ENCODE measurements around the gene PIN1. TPM values are rescaled to one million over a fixed set of nuclear protein-coding genes. Genes with fewer than 3 reads are reported as not detected.
"Not testable (repeated sequence)": the region's sequence is repeated elsewhere in the genome, so short reads cannot be mapped to it uniquely, and the experiment has no call there.

PIN1 gene
- 100 to 1,000 TPM in 1 of 2 donors, 10 to 100 TPM in 1; 75.7 to 100 TPM for total RNA-seq

DNA sequence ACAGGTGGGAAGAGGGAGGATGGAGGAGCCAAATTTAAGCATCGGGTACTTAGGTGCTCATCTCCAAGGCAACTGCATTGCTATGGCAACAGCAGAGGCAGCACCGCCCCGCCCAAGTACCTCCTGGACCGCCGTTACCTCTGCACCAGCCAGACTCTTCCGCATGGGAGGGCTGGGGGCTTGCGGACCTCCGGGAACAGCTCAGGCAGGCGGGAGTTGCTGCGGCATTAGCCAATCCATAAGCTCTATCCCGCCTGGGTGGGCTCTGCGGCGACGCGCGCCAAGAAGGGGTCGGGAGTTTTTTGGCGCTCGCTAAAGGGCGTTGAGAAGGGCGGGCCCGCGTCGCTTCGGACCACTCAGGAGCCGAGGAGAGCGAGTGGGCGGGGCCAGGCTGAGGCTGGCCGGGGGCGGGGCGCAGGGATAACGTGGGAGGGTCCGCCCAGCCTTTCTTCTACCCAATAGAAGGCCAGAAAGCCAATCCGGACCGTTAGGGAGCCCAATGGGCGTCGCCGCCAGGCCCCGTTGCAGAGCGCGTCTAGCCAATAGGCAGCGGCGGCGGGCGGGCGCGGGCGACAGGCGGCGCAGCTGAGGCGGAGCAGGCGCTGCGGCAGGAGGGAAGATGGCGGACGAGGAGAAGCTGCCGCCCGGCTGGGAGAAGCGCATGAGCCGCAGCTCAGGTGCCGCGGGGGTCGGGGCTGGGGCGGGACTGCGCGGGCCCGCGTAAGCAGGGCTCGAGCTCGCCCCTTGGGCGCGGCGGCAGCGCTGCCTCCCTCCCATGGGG, at the start of gene PIN1:
TSS of gene PIN1 (plus strand) at position 593 of the 781 bp plus-strand sequence. CDS start at position 620, 27 bp downstream.
- Mint-ChIP-seq H3K27ac (peak within 1 kb of the TSS; percentile 80 to 93), H3K36me3 (peaks cover 0 to 8% of the 10 kb centered on the region in 2 donors), H3K9me3 (no peaks in the 10 kb centered on the region)
- ATAC-seq (peak; percentile 98), DNase-seq (ENCODE audit: low spot score in 2 of 2) (peak; percentile 99)

DNA sequence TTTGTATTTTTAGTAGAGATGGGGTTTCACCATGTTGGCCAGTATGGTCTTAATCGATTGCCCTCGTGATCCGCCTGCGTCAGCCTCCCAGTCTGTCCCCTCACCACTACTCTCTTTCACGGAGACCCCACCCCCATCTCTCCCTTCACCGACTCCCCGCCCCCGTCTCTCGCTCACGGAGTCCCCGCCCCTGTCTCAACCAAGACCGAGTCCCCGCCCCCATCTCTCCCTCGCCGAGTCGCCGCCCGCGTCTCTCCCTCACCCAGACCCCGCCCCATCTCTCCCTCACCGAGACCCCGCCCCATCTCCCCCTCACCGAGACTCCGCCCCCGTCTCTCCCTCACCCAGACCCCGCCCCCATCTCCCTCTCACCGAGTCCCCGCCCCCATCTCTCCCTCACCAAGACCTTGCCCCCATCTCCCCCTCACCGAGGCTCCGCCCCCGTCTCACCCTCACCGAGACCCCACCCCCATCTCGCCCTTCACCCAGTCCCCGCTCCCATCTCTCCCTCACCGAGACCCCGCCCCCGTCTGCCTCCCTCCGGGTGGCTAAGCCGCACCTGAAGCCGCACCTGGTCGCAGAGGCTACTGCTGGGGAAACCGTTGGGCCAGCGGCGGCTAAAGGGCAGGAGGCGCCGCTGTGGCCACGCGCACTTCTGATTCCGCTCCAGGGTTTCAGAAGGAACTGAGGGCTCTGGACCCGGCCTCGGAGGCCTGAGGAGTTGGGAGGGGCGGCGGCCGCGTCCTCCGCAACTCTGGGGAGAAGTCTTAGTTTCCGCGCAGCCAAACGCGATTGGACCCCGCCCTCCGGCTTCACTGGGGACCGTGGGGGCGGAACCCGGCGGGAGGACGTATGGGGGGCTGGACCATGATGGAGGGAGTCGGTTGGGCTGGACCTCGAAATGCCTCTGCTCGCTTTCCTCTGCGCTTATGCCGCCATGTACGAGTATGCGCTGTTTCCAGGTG, 49.5 kb upstream of the PIN1 start:
- peak overlapping the region; percentile 96 to 97 for H3K27ac Mint-ChIP-seq
- ATAC-seq (peak; percentile 82 to 85), DNase-seq (ENCODE audit: low spot score in 2 of 2) (peak; percentile 93 to 95)
- H3K9me3 Mint-ChIP-seq = peaks cover 0 to 6% of the 10 kb centered on the region in 2 donors
- peaks cover 0 to 8% of the 10 kb centered on the region in 2 donors for H3K36me3 Mint-ChIP-seq

DNA sequence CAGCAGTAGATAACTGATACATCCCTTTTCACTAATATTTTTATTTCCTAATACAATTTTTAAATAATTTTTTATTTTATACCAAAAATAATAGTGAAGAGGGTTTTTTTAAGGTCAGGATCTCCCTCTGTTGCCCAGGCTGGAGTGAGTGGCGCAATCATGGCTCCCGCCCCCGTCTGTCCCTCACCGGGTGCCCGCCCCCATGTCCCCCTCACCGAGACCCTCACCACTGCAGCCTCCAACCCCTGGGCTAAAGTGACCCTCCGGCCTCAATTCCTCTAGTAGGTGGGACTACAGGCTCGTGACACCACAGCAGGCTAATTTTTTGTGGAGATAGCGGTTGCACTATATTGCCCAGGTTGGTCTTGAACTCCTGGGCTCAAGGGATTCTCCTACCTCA, 48.8 kb upstream of the PIN1 start:
- no peak for ATAC-seq
- peak overlapping the region in 1 of 2 donors; percentile 96 for H3K27ac Mint-ChIP-seq
- H3K9me3 Mint-ChIP-seq = peaks cover 0 to 6% of the 10 kb centered on the region in 2 donors
- peaks cover 0 to 5% of the 10 kb centered on the region in 2 donors for H3K36me3 Mint-ChIP-seq
- DNase-seq (ENCODE audit: low spot score in 2 of 2) = no peak

DNA sequence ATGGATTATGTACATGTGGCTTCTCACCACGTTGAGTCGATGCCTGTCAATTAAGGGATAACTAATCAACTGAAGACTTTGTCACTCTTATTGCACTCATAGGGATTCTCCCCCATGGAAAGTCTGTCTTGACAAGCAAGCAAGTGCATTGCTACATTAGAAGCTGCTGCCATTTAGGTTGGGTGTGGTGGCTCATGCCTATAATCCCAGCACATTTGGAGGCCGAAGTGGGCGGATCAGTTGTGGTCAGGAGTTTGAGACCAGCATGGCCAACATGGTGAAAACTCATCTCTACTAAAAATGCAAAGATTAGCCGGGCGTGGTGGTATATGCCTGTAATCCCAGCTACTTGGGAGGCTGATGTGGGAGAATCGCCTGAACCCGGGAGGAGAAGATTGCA, 48.3 kb upstream of the PIN1 start:
- Mint-ChIP-seq H3K27ac (peak overlapping the region in 1 of 2 donors; percentile 96), H3K9me3 (peaks cover 0 to 6% of the 10 kb centered on the region in 2 donors), H3K36me3 (peaks cover 0 to 5% of the 10 kb centered on the region in 2 donors)
- ATAC-seq (no peak), DNase-seq (ENCODE audit: low spot score in 2 of 2) (no peak)

DNA sequence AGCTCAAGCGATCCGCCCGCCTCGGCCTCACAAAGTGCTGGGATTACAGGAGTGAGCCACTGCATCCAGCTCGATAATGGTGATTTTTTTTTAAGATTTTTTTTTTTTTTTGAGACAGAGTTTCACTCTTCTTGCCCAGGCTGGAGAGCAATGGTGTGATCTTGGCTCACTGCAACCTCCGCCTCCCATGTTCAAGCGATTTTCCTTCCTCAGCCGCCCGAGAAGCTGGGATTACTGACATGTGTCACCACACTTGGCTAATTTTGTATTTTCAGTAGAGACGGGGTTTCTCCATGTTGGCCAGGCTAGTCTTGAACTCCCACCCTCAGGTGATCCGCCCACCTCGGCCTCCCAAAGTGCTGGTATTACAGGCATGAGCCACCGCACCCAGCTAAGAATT, 46.5 kb upstream of the PIN1 start:
- ATAC-seq; H3K27ac Mint-ChIP-seq; H3K9me3 Mint-ChIP-seq; DNase-seq (ENCODE audit: low spot score in 2 of 2): not testable (repeated sequence)
- peaks cover 0 to 11% of the 10 kb centered on the region in 2 donors for H3K36me3 Mint-ChIP-seq

DNA sequence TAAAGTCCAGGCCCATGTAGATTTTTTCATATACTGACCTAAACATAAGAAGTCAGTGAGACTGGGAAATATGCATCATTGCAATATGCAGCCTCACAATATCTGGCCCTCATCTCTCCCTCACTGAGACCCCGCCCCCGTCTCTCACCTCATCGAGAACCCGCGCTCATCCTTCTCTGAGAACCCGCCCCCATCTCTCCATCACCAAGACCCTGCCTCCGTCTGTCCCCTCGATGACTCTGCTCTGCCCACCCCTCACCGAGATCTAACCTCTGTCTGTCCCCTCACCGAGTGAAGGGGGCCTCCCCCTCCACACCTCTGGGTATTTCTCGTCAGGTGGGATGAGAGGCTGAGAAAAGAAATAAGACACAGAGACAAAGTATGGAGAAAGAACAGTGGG, 46.1 kb upstream of the PIN1 start:
- peaks cover 0 to 14% of the 10 kb centered on the region in 2 donors for H3K36me3 Mint-ChIP-seq

DNA sequence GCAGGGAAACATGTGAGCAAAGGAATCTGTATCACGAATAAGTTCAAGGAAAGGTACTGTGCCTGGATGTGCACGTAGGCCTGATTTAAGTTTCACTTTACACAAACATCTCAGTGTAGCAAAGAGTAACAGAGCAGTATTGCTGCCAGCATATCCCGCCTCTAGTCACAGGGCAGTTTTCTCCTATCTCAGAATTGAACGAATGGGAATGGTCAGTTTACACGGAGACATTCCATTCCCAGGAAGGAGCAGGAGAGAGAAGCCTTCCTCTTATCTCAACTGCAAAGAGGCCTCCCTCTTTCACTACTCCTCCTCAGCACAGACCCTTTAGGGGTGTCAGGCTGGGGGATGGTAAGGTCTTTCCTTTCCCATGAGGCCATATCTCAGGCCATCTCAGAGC, 45.5 kb upstream of the PIN1 start:
- ATAC-seq; DNase-seq (ENCODE audit: low spot score in 2 of 2); H3K9me3 Mint-ChIP-seq; H3K27ac Mint-ChIP-seq: not testable (repeated sequence)
- peaks cover 0 to 14% of the 10 kb centered on the region in 2 donors for H3K36me3 Mint-ChIP-seq

More for the DNA sequence above, 46.1 kb upstream of the PIN1 start:
- DNase-seq (ENCODE audit: low spot score in 2 of 2) (no peak), ATAC-seq (no peak)
- H3K9me3 Mint-ChIP-seq = peaks cover 0 to 7% of the 10 kb centered on the region in 2 donors
- no peak overlapping the region for H3K27ac Mint-ChIP-seq

DNA sequence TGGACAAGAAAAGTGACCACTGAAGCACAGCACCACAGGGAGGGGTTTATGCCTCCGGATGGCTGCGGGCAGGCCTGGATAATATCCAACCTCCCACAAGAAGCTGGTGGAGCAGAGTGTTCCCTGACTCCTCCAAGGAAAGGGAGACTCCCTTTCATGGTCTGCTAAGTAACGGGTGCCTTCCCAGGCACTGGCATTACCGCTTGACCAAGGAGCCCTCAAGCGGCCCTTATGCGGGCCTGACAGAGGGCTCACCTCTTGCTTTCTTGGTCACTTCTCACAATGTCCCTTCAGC, 44.1 kb upstream of the PIN1 start:
- not testable (repeated sequence) for H3K9me3 Mint-ChIP-seq; H3K36me3 Mint-ChIP-seq; ATAC-seq; DNase-seq (ENCODE audit: low spot score in 2 of 2)
- peak overlapping the region; percentile 88 to 89 for H3K27ac Mint-ChIP-seq

DNA sequence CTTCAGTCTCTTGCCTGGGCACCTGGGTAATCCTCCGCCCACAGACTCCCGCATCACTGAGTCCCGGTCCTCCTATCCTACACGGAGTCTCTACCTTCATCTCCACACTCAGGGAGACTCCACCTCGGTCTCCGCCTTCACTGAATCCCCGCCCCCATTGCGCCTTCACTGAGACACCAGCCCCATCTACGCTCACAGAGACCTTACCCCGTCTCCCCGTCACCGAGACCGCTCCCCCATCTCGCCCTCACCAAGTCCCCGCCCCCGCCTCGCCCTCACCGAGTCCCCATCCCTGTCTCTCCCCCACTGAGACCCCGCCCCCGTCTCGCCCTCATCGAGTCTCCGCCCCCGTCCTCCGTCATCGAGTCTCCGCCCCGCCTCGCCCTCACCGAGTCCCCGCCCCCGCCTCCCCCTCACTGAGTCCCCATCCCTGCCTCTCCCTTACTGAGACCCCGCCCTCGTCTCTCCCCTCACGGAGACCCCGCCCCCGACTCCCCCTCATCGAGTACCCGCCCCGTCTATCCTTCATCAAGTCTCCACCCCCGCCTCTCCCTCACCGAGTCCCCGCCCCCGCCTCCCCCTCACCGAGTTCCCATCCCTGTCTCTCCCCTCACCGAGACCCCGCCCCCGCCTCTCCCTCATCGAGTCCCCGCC, 43.4 kb upstream of the PIN1 start:
- DNase-seq (ENCODE audit: low spot score in 2 of 2) (peak; percentile 86 to 87), ATAC-seq (peak; percentile 73 to 80)
- peaks cover 0 to 7% of the 10 kb centered on the region in 2 donors for H3K9me3 Mint-ChIP-seq
- peaks cover 0 to 9% of the 10 kb centered on the region in 2 donors for H3K36me3 Mint-ChIP-seq
- peak overlapping the region; percentile 88 to 89 for H3K27ac Mint-ChIP-seq

DNA sequence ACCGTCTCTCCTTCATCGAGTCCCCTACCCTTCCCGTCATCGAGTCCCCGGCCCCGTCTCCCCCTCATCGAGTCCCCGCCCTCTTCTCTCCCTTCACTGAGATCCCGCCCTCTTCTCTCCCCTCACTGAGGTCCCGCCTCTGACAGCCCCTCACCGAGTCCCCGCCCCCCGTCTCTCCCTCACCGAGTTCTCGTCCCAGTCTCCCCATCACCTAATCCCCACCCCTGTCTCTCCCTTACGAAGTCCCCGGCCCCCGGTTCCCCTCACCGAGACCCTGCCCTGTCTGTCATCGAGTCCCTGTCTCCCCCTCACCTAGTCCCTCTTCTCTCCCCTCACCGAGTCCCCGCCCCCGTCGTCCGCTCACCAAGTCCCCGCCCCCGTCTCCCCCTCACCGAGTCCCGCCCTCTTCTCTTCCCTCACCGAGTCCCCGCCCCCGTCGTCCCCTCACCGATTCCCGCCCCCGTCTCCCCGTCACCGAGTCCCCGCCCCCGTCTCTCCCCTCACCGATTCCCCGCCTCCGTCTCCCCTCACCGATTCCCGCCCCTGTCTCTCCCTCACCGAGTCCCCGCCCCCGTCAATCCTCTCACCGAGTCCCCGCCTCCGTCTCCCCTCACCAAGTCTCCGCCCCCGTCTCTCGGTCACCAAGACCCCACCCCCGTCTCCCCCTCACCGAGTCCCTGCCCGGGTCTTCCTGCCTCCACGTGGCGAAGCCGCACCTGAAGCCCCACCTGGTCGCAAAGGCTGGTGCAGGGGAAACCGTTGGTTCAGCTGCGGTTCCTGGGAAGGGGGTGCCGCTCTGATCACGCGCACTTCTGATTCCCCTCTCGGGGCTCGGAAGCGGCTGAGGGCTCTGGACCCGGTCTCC, 42.7 kb upstream of the PIN1 start:
- ATAC-seq (peak; percentile 57 to 70), DNase-seq (ENCODE audit: low spot score in 2 of 2) (peak; percentile 85)
- H3K27ac Mint-ChIP-seq = peak overlapping the region; percentile 83 to 89
- H3K36me3 Mint-ChIP-seq = peaks cover 0 to 9% of the 10 kb centered on the region in 2 donors
- H3K9me3 Mint-ChIP-seq = peaks cover 0 to 7% of the 10 kb centered on the region in 2 donors

DNA sequence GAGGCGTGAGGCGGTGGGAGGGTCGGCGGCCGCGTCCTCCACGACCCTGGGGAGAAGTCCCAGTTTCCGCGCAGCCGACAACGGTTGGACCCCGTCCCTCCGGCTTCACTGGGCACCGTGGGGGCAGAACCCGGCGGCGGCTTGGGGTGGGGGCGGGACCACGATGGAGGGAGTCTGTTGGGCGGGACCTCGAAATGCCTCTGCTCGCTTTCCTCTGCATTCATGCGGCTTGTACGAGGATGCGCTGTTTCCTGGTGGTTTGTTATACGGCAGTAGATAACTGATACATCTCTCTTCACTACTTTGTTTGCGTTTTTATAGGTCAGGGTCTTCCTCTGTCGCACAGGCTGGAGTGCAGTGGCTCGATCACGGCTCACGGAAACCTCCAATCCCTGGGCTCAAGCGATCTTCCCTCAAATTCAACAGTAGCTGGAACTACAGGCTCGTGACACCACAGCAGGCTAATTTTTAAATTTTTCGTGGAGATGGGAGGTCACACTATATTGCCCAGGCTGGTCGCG, 42.0 kb upstream of the PIN1 start:
- Mint-ChIP-seq H3K9me3 (peaks cover 0 to 7% of the 10 kb centered on the region in 2 donors), H3K36me3 (peaks cover 0 to 9% of the 10 kb centered on the region in 2 donors), H3K27ac (peak overlapping the region; percentile 7 to 89)
- no peak for DNase-seq (ENCODE audit: low spot score in 2 of 2)
- peak; percentile 10 to 31 for ATAC-seq

DNA sequence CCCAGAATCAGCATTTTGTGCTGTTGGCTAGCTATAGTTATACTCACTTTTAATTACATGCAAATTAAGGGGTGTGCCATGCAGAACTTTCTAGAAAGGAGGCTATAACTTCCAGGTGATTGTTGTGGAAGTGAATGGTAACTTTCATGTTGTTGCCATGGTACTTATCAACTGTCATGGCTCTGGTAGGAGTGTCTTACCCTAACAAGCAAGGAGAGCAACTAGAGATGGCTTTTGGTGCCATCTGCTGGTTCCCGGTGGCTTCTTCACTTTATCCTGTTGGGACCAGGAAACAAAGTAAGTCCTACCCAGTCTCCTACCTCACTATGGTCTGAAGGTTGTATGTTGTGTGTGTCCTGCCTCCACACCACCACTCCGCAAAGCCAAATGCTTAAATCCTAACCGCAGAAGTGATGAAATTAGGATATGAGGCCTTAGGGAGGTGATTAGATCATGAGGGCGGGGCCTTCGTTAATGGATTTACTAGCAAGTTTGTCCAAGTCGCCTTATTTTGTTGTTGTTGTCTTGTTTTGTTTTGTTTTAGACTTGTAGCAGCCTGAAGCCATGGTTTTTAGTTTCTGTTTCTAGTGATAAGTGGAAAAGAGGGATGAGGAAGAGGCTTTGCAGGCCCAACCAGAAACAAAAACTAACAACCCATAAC, 38.9 kb upstream of the PIN1 start:
- peak overlapping the region; percentile 81 to 87 for H3K27ac Mint-ChIP-seq
- DNase-seq (ENCODE audit: low spot score in 2 of 2) (peak; percentile 74 to 83), ATAC-seq (peak; percentile 36 to 60)
- peaks cover 0 to 9% of the 10 kb centered on the region in 2 donors for H3K36me3 Mint-ChIP-seq
- peaks cover 0 to 7% of the 10 kb centered on the region in 2 donors for H3K9me3 Mint-ChIP-seq

DNA sequence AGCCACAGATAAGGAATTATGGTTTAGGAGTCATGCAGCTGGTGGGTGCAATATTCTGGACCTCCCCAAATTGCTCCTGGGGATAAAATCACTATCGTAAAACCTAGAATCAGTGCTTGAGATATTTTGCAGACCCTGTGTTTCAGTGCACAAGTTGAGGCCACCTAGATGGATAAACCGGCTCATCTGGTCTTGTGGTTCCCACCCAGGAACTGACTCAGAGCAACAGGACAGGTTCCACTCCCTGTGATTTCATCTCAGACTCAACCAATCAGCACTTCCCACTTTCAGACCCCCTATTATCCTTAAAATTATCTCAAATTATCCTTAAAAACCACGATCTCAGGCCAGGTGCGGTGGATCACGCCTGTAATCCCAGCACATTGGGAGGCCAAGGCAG, 37.2 kb upstream of the PIN1 start:
- Mint-ChIP-seq H3K9me3 (peaks cover 0 to 7% of the 10 kb centered on the region in 2 donors), H3K27ac (no peak overlapping the region), H3K36me3 (peaks cover 0 to 9% of the 10 kb centered on the region in 2 donors)
- no peak for DNase-seq (ENCODE audit: low spot score in 2 of 2)
- ATAC-seq = no peak

DNA sequence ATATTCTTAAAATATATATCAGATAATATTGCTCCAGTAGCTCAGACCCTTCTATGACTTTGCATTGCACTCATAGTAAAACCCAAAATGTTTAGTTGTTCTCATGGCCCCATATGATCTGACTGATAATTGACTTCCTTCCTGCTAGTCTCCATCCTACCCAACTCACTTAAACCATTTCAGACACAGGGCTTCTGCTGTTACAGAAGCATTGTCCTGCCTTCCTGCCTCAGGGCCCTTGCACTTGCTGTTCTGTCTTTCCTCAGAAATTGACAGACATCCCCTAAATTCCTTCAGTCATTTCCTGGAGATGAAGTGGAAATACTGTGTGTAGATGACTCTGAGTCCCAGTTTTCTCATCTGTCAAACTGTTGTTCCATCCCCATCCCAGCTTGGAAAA, 36.0 kb upstream of the PIN1 start:
- Mint-ChIP-seq H3K27ac (peak overlapping the region in 1 of 2 donors; percentile 12), H3K36me3 (no peaks in the 10 kb centered on the region), H3K9me3 (no peaks in the 10 kb centered on the region)
- DNase-seq (ENCODE audit: low spot score in 2 of 2) (no peak), ATAC-seq (no peak)

DNA sequence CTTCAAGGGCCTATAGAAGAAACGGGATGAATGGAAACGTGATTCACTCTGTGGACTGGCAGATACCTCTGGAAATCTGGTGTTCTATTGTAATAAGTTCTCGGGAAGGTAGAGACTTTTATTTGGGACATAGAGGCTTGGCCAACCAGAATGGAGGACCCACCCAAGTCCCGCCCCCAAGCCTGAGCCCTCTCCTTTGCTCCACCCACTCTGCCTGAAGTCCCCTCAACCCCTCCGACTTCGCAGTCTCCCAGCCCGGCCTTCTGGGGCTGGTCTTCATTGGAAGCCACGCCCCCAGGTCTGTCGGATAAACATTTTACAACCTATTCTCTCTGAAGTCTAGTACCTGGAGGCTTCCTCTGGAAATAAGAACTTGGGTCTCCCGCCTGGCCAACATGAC, 33.1 kb upstream of the PIN1 start:
- no peaks in the 10 kb centered on the region for H3K9me3 Mint-ChIP-seq

More for the DNA sequence above, 33.1 kb upstream of the PIN1 start:
- DNase-seq (ENCODE audit: low spot score in 2 of 2) (no peak), ATAC-seq (no peak)
- Mint-ChIP-seq H3K27ac (peak overlapping the region in 1 of 2 donors; percentile 91), H3K36me3 (no peaks in the 10 kb centered on the region)
